GM10266 (cell line): ENCODE measurements around the gene PKIB.

Experiments
- DNase-seq: peaks from one replicate; pipeline ENCODE4 v3.0.0; 2012; ENCODE audit errors: extremely low spot score
- CTCF ChIP-seq: IDR thresholded peaks from 2 replicates; pipeline ENCODE4 v1.5.1; 2012; ENCODE audit warnings: mild to moderate bottlenecking, low read depth; ENCODE audit not compliant: control insufficient read depth, insufficient read depth; ENCODE audit errors: missing control alignments

Gene PKIB

GRCh38 chr6:122701666-122702065 is 91.5 kb downstream of the PKIB start:
- DNase-seq: no peak
- TF ChIP-seq CTCF: no peak

- no peak for TF ChIP-seq CTCF
- DNase-seq: no peak
Measured at GRCh38 chr6:122702841-122703240, 92.6 kb downstream of the PKIB start.

- no peak for TF ChIP-seq CTCF
- no peak for DNase-seq
Measured at GRCh38 chr6:122704066-122704465, 93.9 kb downstream of the PKIB start.

GRCh38 chr6:122709922-122710512 is 99.8 kb downstream of the PKIB start:
- no peak for TF ChIP-seq CTCF
- peak; percentile 9 for DNase-seq

- DNase-seq: no peak
Measured at GRCh38 chr6:122710908-122711635, 100.9 kb downstream of the PKIB start.

GRCh38 chr6:122712093-122712447 is 101.9 kb downstream of the PKIB start:
- no peak for DNase-seq
- no peak for TF ChIP-seq CTCF

More at GRCh38 chr6:122710908-122711635, 100.9 kb downstream of the PKIB start:
- TF ChIP-seq CTCF: no peak

GRCh38 chr6:122712448-122713137 is 102.4 kb downstream of the PKIB start:
- no peak for TF ChIP-seq CTCF
- no peak for DNase-seq
